Caco-2 (cell line): ENCODE measurements around the gene ANGPTL4. TPM values are rescaled to one million over a fixed set of nuclear protein-coding genes. Genes with fewer than 3 reads are reported as not detected.
A peak's percentile ranks its signal among the peaks of the same experiment; 100 is the strongest.

ENCODE experiments used
- BruUV-seq: library from RNA; stranded (reverse); fragments of 400-500 nt; replicated peaks from 2 replicates; lab custom pipeline; 2021; lab: Mats Ljungman, UMichigan
- CTCF ChIA-PET: fragments of 300-600 bp; sonication (Branson Sonifier 250); formaldehyde crosslinking; loops from one replicate; lab custom pipeline; 2022; ENCODE audit warnings: antibody characterized with exemption; lab: Charles Lee
- POLR2A ChIA-PET: fragments of 300-600 bp; sonication (Branson Sonifier 250); formaldehyde crosslinking; loops from one replicate; lab custom pipeline; 2022; ENCODE audit warnings: antibody characterized with exemption; lab: Charles Lee
- DNase-seq, 2 experiments: peaks; one replicate each; pipeline versions ENCODE4 v3.0.0 to v3.0.0-alpha.2; 2020 to 2022
- H3K27me3 ChIP-seq: replicated peaks from 2 replicates; pipeline ENCODE4 v1.6.0; 2011; ENCODE audit warnings: low read length; ENCODE audit not compliant: control insufficient read depth, insufficient read depth
- H3K36me3 ChIP-seq: 2 replicates; pipeline ENCODE4 v1.5.1; 2011; ENCODE audit warnings: low read length; ENCODE audit not compliant: control insufficient read depth, insufficient read depth
- H3K4me1 ChIP-seq: fragments of 250-450 bp; sonication (Bioruptor Pico); 2 replicates; pipeline ENCODE4 v1.5.1; 2020; ENCODE audit warnings: mild to moderate bottlenecking
- H3K4me3 ChIP-seq: 2 replicates; pipeline ENCODE4 v1.5.1; 2011; ENCODE audit warnings: low read depth, mild to moderate bottlenecking, control low read depth, low read length
- H3K9me3 ChIP-seq: fragments of 250-450 bp; sonication (Bioruptor Pico); 2 replicates; pipeline ENCODE4 v1.5.1; 2020; ENCODE audit warnings: mild to moderate bottlenecking, moderate library complexity
- H3K27ac Mint-ChIP-seq: one replicate; pipeline ENCODE4 v1.8.0; 2022; ENCODE audit warnings: mixed read lengths; ENCODE audit not compliant: unreplicated experiment
- H3K27me3 Mint-ChIP-seq: one replicate; pipeline ENCODE4 v1.8.0; 2022; ENCODE audit warnings: mixed read lengths; ENCODE audit not compliant: insufficient read depth, unreplicated experiment
- H3K36me3 Mint-ChIP-seq: one replicate; pipeline ENCODE4 v1.8.0; 2022; ENCODE audit warnings: mild to moderate bottlenecking, mixed read lengths; ENCODE audit not compliant: insufficient read depth, unreplicated experiment
- H3K4me1 Mint-ChIP-seq: one replicate; pipeline ENCODE4 v1.8.0; 2022; ENCODE audit warnings: low read depth, mixed read lengths; ENCODE audit not compliant: unreplicated experiment
- H3K4me3 Mint-ChIP-seq: one replicate; pipeline ENCODE4 v1.8.0; 2022; ENCODE audit warnings: mild to moderate bottlenecking, moderate library complexity, mixed read lengths; ENCODE audit not compliant: unreplicated experiment
- H3K9me3 Mint-ChIP-seq: one replicate; pipeline ENCODE4 v1.8.0; 2022; ENCODE audit warnings: mixed read lengths; ENCODE audit not compliant: unreplicated experiment
- intact Hi-C: fragments of 100-400 bp; cut with micrococcal nuclease; formaldehyde crosslinking; loops from one replicate; pipeline ENCODE4 v1.10.0; 2022; ENCODE audit not compliant: unreplicated experiment
- total RNA-seq: library from RNA; stranded (reverse); gene quantifications from 2 replicates; pipeline ENCODE4 v1.2.3, GENCODE V29; 2022
- TF ChIP-seq, protein P1 (sequence below), 2 experiments: fragments of 200-600 bp in 1 of 2; IDR thresholded peaks; 1 replicate in 1 of 2; 2 replicates in 1 of 2; pipeline versions ENCODE4 v1.5.1 to v1.8.0; 2011 to 2022; ENCODE audit warnings: antibody characterized with exemption in 1 of 2, control low read depth in 1 of 2, inconsistent platforms in 1 of 2, low read depth in 1 of 2, low read length in 1 of 2, mild to moderate bottlenecking in 1 of 2, moderate library complexity in 1 of 2; ENCODE audit not compliant: insufficient read depth in 1 of 2, severe bottlenecking in 1 of 2, unreplicated experiment in 1 of 2

The ANGPTL4 gene
- total RNA-seq, 1 experiment from 2014 or later, result 1.2 TPM

DNA sequence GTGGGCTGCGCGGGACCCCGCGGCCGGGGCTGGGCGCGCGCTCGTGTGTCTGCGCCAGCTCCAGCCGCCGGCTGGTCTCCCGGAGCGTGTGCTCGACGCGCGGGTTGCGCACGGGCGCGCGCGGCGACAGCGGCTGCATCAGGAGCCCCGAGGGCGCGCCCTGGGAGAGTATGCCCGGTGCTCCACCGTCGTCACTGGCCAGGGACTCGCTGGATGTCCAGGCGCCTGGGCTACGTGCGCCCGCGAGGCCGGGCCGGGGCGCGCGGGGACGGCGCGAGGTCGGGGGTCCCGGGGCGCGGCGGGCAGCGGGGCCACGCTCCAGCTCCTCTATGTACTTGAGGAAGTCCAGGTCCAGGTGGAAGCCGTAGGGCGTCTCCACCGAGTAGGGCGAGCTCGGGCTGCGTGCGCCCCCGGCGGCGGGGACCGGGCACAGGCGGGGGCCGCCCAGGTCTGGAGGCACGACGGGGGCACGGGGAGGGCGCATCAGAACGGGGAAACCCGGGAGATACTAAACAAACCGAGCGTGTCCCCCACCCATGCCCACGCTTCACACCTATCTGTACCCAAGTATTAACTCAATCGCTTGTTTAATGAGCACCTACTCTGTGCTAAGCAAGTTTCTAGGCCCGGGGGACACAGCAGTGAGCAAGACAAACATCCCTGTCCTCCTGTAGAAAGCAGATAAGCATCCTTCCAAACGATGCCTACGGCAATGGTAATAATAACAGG lies 28.4 kb upstream of the ANGPTL4 start:
- POLR2A ChIA-PET, result interaction anchor here (0.6 to 1.5 kb wide), 5 partner anchors 9 to 55 kb away, joined by 3 to 5 read pairs (median 5); partner anchors contain the start of genes NDUFA7 and RPS28
- intact Hi-C loops, result no loop called here
- no peaks in the 10 kb centered on the region for H3K36me3 ChIP-seq
- H3K4me1 ChIP-seq, result peaks cover 2% of the 10 kb centered on the region
- H3K4me3 ChIP-seq, result peak overlapping the region; percentile 54
- no peaks in the 10 kb centered on the region for H3K4me1 Mint-ChIP-seq
- peaks cover 1% of the 10 kb centered on the region; the same call in 1 of the 2 replicates for H3K27me3 ChIP-seq
- no peaks in the 10 kb centered on the region for H3K9me3 Mint-ChIP-seq
- no TSS peak for BruUV-seq
- CTCF ChIA-PET, result interaction anchor here (0.8 to 1.3 kb wide), 4 partner anchors 9 to 27 kb away, joined by 3 to 6 read pairs (median 4); partner anchors contain the start of genes NDUFA7 and RPS28
- DNase-seq, result peak in 1 of 2 experiments; percentile 57
- TF ChIP-seq, protein P1, sequence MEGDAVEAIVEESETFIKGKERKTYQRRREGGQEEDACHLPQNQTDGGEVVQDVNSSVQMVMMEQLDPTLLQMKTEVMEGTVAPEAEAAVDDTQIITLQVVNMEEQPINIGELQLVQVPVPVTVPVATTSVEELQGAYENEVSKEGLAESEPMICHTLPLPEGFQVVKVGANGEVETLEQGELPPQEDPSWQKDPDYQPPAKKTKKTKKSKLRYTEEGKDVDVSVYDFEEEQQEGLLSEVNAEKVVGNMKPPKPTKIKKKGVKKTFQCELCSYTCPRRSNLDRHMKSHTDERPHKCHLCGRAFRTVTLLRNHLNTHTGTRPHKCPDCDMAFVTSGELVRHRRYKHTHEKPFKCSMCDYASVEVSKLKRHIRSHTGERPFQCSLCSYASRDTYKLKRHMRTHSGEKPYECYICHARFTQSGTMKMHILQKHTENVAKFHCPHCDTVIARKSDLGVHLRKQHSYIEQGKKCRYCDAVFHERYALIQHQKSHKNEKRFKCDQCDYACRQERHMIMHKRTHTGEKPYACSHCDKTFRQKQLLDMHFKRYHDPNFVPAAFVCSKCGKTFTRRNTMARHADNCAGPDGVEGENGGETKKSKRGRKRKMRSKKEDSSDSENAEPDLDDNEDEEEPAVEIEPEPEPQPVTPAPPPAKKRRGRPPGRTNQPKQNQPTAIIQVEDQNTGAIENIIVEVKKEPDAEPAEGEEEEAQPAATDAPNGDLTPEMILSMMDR (IDR thresholded peaks at IDR 0.05; ENCODE audit: insufficient read depth in 1 of 2, low read depth in 1 of 2, low read length in 1 of 2, severe bottlenecking in 1 of 2, unreplicated experiment in 1 of 2), result peak in 1 of 2 experiments; percentile 7
- peaks cover 3% of the 10 kb centered on the region for H3K27me3 Mint-ChIP-seq
- H3K36me3 Mint-ChIP-seq, result no peaks in the 10 kb centered on the region
- peak overlapping the region; percentile 52 for H3K4me3 Mint-ChIP-seq
- no peaks in the 10 kb centered on the region for H3K9me3 ChIP-seq
- no peak overlapping the region for H3K27ac Mint-ChIP-seq

DNA sequence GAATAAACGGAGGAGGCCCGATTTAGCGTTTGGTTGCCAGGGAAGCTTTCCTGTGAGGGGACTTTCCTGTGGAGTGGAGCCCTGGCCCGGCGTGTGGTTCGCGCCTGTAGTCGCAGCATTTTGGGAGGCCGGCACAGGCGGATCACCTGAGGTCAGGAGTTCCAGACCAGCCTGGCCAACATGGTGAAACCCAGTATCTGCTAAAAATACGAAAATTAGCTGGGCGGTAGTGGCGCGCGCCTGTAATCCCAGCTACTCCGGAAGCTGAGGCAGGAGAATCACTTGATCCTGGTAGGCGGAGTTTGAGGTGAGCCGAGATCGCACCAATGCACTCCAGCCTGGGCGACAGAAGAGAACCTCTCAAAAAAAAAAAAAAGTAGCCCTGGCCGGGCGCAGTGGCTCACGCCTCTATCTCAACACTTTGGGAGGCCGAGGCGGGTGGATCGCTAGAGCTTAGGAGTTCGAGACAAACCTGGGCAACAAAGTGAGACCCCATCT lies 27.8 kb upstream of the ANGPTL4 start:
- Mint-ChIP-seq H3K4me3 (peak overlapping the region; percentile 52), H3K36me3 (no peaks in the 10 kb centered on the region), H3K27me3 (peaks cover 3% of the 10 kb centered on the region), H3K27ac (no peak overlapping the region), H3K9me3 (no peaks in the 10 kb centered on the region), H3K4me1 (no peaks in the 10 kb centered on the region)
- ChIA-PET CTCF (interaction anchor here (1.3 kb wide), 1 partner anchor 10 kb away, joined by 6 read pairs; no protein-coding TSS in a partner anchor), POLR2A (no interaction called here)
- DNase-seq, result no peak
- Histone ChIP-seq H3K4me1 (peaks cover 7% of the 10 kb centered on the region), H3K4me3 (no peak overlapping the region), H3K27me3 (peaks cover 1% of the 10 kb centered on the region; the same call in 1 of the 2 replicates), H3K36me3 (no peaks in the 10 kb centered on the region), H3K9me3 (no peaks in the 10 kb centered on the region)
- TF ChIP-seq, protein P1 (IDR thresholded peaks at IDR 0.05; ENCODE audit: insufficient read depth in 1 of 2, low read depth in 1 of 2, low read length in 1 of 2, severe bottlenecking in 1 of 2, unreplicated experiment in 1 of 2), result no peak
- BruUV-seq, result no TSS peak
- intact Hi-C loops, result no loop called here

DNA sequence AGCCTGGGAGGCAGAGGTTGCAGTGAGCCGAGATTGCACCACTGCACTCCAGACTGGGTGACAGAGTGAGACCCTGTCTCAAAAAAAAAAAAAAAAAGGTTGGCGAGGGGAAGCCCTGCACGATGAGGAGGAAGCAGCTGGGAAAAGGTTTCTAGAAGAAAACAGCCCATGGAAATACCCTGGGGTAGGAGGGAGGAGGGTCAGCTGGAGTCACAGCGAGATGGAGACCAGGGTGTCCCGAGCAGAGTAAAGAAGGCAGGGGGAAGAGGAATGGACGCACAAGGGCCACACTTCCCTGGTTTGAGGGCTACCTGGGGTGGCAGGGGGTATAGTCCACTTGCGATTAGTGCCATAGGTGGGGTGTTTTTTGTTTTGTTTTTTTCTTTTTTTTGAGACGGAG lies 27.3 kb upstream of the ANGPTL4 start:
- TF ChIP-seq, protein P1 (IDR thresholded peaks at IDR 0.05; ENCODE audit: insufficient read depth in 1 of 2, low read depth in 1 of 2, low read length in 1 of 2, severe bottlenecking in 1 of 2, unreplicated experiment in 1 of 2), result no peak
- POLR2A ChIA-PET, result no interaction called here
- Histone ChIP-seq H3K27me3 (peaks cover 1% of the 10 kb centered on the region; the same call in 1 of the 2 replicates), H3K9me3 (no peaks in the 10 kb centered on the region), H3K4me1 (peaks cover 7% of the 10 kb centered on the region), H3K4me3 (no peak overlapping the region), H3K36me3 (no peaks in the 10 kb centered on the region)
- Mint-ChIP-seq H3K36me3 (no peaks in the 10 kb centered on the region), H3K9me3 (no peaks in the 10 kb centered on the region), H3K4me1 (no peaks in the 10 kb centered on the region), H3K27ac (no peak overlapping the region), H3K27me3 (peaks cover 3% of the 10 kb centered on the region), H3K4me3 (no peak overlapping the region)
- intact Hi-C loops, result no loop called here
- CTCF ChIA-PET, result no interaction called here
- DNase-seq, result no peak
- BruUV-seq, result no TSS peak
